WERI-Rb-1 (cell line): Measurements from ENCODE around the gene MYO18A.

ENCODE experiments used
- DNase-seq: peaks from one replicate; pipeline ENCODE4 v3.0.0-alpha.2; 2020
- H3K27ac ChIP-seq: fragments of 250-450 bp; sonication (Bioruptor Pico); 2 replicates; pipeline ENCODE4 v1.5.1; 2020; ENCODE audit warnings: mild to moderate bottlenecking, moderate library complexity
- H3K27me3 ChIP-seq: fragments of 250-450 bp; sonication (Bioruptor Pico); 2 replicates; pipeline ENCODE4 v1.5.1; 2021; ENCODE audit warnings: mild to moderate bottlenecking, low read depth, moderate library complexity; ENCODE audit not compliant: insufficient read depth, severe bottlenecking
- H3K36me3 ChIP-seq: fragments of 250-450 bp; sonication (Bioruptor Pico); 2 replicates; pipeline ENCODE4 v1.5.1; 2020; ENCODE audit warnings: mild to moderate bottlenecking, moderate library complexity
- H3K4me3 ChIP-seq: 2 replicates; pipeline ENCODE4 v1.5.1; 2011; ENCODE audit warnings: low read depth, mild to moderate bottlenecking, control low read depth, low read length
- H3K9me3 ChIP-seq: fragments of 250-450 bp; sonication (Bioruptor Pico); 2 replicates; pipeline ENCODE4 v1.5.1; 2021; ENCODE audit warnings: mild to moderate bottlenecking, moderate library complexity; ENCODE audit not compliant: severe bottlenecking
- TF ChIP-seq, protein P1 (sequence below): IDR thresholded peaks from 2 replicates; pipeline ENCODE4 v1.5.1; 2011; ENCODE audit warnings: low read depth, mild to moderate bottlenecking, control low read depth, inconsistent platforms, low read length

MYO18A gene

GRCh38 chr17:29049541-29050145 lies 130.6 kb downstream of the MYO18A start:
- H3K9me3 ChIP-seq: no peaks in the 10 kb centered on the region
- no peaks in the 10 kb centered on the region for H3K27me3 ChIP-seq
- H3K27ac ChIP-seq: peak overlapping the region; percentile 91
- H3K36me3 ChIP-seq: no peaks in the 10 kb centered on the region
- TF ChIP-seq, protein P1, sequence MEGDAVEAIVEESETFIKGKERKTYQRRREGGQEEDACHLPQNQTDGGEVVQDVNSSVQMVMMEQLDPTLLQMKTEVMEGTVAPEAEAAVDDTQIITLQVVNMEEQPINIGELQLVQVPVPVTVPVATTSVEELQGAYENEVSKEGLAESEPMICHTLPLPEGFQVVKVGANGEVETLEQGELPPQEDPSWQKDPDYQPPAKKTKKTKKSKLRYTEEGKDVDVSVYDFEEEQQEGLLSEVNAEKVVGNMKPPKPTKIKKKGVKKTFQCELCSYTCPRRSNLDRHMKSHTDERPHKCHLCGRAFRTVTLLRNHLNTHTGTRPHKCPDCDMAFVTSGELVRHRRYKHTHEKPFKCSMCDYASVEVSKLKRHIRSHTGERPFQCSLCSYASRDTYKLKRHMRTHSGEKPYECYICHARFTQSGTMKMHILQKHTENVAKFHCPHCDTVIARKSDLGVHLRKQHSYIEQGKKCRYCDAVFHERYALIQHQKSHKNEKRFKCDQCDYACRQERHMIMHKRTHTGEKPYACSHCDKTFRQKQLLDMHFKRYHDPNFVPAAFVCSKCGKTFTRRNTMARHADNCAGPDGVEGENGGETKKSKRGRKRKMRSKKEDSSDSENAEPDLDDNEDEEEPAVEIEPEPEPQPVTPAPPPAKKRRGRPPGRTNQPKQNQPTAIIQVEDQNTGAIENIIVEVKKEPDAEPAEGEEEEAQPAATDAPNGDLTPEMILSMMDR: no peak
- DNase-seq: no peak
- H3K4me3 ChIP-seq: no peak overlapping the region

DNA sequence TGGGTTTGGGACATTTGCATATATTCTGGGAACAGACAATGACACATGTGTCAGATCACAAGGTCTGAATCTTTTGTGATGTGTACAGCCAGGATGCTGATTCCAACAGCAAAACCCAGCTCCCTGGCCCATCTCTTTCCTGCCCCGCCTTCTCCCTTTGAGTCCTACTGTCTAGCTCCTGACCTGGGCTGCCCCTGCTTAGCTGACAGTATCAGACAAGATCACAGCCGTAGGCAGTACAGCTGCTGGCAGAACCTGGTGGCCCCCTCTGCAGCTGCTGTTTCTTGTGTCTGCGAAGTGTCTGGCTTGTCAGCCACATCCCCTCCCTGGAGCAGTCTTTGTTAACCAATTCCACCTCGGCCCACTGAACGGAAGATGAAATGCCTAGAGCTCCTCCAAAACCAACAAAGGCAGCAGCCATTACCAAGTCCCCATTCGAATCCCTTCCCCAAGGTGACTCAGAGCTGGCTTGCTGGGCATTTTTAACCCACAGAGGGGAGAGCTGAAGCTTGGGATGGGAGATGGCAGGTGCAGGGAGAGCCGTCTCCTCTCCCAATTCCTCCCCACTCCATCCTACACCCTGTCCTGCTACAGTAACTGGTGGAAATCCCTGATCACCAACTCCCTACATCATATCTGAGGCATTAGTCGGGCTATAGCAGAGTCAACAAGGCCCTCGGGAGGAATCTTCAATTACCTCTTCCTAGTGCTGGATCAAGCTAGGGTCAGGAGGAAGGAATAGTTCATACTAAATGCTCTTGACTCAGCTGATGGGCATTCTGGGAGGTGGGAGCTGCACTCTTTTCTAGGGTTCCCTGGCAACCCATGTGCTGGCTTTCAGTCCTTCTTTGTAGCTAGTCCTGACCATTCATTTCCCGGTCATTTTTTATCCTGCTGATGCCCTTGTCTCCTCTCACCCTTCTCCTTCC lies 131.5 kb downstream of the MYO18A start:
- H3K27ac ChIP-seq: peak overlapping the region; percentile 91
- no peaks in the 10 kb centered on the region for H3K9me3 ChIP-seq
- H3K4me3 ChIP-seq: peak overlapping the region; percentile 14
- TF ChIP-seq, protein P1: no peak
- DNase-seq: peak; percentile 96
- H3K27me3 ChIP-seq: no peaks in the 10 kb centered on the region
- no peaks in the 10 kb centered on the region for H3K36me3 ChIP-seq

DNA sequence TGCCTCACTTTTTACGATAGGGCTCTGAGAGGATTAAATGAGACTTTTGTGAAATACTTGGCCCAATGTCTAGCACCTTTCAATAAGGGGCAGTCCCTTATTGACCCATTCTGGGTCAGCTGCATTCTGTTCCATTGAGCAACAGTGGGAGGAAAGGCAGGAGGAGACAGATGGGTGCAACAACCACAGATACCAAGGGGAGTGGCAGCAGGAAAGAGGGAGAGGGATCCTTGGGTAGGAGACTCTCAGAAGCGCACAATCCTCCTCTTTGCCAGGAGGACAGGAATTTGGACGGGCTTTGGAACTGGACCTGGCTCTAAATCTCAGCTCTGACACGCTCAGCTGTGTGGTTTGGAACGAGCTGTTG lies 133.7 kb downstream of the MYO18A start:
- Histone ChIP-seq H3K9me3 (no peaks in the 10 kb centered on the region), H3K27me3 (no peaks in the 10 kb centered on the region), H3K4me3 (no peak overlapping the region), H3K36me3 (no peaks in the 10 kb centered on the region), H3K27ac (peak overlapping the region; percentile 7; the same call in 1 of the 2 replicates)
- TF ChIP-seq, protein P1: no peak
- DNase-seq: no peak

DNA sequence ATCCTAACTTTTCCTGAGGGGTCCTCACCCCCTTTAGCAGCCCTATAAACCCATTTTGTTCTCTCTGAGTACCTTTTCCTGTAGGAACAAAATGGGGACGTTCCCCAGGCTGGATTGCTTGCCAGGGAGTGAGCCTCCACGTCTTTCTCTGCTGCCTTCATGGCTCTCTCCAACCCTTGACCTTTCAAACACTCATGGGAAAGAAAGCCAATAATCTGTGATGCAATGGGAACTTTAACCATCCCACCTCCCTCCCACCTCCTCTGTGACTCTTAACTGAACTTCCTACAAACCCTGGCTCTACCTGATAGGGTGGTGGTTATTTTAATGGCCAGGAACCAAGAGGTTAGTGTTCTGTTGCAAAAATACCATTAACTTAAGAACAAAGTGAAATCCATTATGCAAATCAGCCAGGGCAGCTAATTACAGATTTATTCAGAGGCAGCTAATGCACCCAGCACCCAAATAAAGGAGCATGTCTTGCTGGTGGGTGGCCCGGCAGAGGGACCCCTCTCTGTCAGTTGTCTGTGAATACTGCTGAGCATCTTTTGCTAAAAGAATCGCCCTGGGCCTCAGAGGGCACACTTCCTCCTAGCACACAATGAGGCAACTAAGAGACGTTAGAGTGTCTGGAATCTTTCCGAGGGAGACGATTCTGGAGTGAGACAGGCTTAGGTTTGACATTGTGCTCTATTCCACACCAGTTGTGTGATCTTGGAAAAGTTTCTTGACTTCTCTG lies 134.3 kb downstream of the MYO18A start:
- no peak overlapping the region for H3K4me3 ChIP-seq
- H3K27ac ChIP-seq: no peak overlapping the region
- no peaks in the 10 kb centered on the region for H3K27me3 ChIP-seq
- no peaks in the 10 kb centered on the region for H3K36me3 ChIP-seq
- no peaks in the 10 kb centered on the region for H3K9me3 ChIP-seq
- DNase-seq: no peak
- TF ChIP-seq, protein P1: no peak

- Histone ChIP-seq H3K4me3 (no peak overlapping the region), H3K27ac (no peak overlapping the region), H3K27me3 (no peaks in the 10 kb centered on the region), H3K9me3 (no peaks in the 10 kb centered on the region), H3K36me3 (no peaks in the 10 kb centered on the region)
- TF ChIP-seq, protein P1: no peak
- DNase-seq: no peak
Observed at GRCh38 chr17:29045026-29045425, 135.2 kb downstream of the MYO18A start.
